Measurements from ENCODE around the gene CTCF.

Gene CTCF

GRCh38 chr16:67547423-67548264 lies 14.7 kb upstream of the CTCF start:
- in situ Hi-C loops (cut with MboI; ENCODE audit: low sequenced_read_pairs), result no loop called here

DNA sequence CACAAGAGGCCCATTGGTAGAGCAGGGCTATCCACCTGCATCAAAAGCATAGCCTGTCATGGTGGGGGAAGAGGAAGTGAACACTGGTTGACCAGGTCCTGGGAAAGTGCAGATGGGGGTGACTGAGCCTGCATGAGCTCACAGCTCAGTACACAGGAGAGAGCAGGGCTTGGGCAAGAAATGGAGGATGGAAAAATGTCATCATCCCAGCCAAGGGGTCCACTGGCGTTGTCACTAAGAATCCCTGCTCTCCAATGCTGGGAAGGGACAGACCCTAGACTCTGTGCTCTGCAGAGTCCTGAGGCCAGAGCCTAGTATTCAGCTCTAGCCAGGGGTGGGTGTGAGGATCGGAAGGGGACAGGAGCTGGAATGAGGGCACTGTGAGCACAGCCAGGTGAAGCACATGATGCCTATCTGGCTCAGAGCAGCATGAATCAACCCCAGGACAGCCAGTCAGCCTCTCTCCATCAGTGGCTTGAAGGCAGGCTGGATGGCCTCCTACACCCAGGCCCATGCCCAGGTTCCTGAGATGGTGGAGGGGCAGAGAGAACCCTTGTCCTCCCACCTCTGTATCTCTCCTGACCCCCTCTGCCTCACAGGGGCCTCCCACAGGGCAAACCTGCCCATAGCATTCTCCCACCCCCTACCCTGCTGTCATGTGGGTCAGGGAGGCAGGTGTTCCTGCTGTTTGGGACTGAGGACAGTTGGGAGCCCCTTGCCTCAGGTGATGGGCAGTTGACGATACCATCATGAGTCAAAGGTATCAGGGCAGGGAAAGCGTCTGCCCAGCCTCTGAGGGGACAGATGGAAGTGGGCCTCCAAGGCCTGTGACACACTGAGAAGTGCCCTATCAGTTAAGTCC lies 13.8 kb upstream of the CTCF start:
- in situ Hi-C loops (cut with MboI; ENCODE audit: low sequenced_read_pairs), result no loop called here

DNA sequence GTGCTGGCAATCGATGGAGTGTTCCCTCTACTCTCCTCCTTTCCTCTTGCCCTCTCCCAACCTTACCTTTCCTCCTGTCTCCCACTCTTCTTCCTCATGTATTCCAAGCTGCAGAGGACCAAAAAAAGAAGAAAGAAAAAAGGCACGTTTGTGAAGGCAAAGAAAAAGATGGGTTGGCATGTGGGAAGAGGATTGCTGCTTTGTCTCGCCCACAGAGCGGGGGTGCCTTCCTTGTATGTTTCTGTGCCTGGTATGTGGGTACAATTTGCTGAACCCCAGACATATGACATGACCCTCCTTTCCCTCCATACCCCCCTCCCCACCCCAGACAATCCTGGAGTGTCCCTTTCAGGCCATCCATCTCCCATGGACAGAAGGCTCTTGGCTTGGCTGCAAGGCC lies 13.1 kb upstream of the CTCF start:
- in situ Hi-C loops (cut with MboI; ENCODE audit: low sequenced_read_pairs), result no loop called here

GRCh38 chr16:67549936-67550335 lies 12.4 kb upstream of the CTCF start:
- in situ Hi-C loops (cut with MboI; ENCODE audit: low sequenced_read_pairs), result no loop called here

DNA sequence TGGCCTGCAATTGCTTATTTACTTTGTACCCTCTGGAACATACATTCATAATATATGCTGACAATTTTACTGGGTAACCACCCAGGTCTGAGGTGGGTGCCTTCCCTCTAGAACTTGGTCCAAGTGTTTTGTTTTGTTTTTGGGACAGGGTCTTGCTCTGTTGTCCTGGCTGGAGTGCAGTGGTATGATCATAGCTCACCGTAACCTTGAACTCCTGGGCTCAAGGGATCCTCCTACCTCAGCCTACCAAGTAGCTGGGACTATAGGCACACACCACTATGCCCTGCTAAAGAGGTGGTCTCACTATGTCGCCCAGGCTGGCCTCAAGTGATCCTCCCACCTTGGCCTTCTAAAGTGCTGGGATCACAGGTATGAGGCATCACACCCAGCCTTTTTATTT lies 11.2 kb upstream of the CTCF start:
- in situ Hi-C loops (cut with MboI; ENCODE audit: low sequenced_read_pairs), result no loop called here

DNA sequence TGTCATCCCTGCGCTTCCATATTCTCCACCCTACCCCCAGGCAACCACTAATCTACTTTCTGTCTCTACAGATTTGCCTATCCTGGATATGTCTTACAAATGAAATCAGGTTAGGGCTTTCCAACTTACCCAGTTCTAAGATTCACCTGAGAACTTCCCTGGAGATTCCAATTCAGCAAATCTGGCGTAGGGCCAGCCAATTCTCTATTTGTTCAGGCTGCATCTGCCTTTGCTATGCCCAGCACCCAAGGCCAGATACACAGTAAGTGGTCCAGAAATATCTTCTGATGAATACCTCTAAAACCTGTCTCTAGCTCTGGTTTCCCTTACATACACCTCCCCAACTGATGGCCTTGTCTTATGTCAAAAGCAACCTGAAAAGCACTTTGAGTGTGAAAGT lies 10.4 kb upstream of the CTCF start:
- in situ Hi-C loops (cut with MboI; ENCODE audit: low sequenced_read_pairs), result no loop called here

DNA sequence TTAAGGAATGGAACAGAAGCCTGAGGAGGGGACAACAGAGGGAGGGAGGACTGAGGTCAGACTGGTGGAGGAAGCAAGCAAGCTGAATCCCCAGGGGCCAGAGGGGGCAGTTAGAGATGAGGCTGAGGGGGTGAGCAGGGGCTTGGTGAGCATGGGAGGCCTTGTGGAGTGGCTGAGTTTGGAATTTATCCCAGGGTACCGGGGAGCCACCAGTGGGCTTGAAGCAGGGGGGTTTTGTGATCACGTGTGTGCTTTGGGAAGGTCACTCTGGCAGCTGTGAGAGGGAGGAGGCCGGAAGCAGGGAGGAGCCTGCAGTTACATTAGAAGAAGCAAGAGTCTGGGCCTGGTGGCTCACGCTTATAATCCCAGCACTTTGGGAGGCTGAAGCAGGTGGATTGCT lies 9.8 kb upstream of the CTCF start:
- in situ Hi-C loops (cut with MboI; ENCODE audit: low sequenced_read_pairs), result no loop called here

DNA sequence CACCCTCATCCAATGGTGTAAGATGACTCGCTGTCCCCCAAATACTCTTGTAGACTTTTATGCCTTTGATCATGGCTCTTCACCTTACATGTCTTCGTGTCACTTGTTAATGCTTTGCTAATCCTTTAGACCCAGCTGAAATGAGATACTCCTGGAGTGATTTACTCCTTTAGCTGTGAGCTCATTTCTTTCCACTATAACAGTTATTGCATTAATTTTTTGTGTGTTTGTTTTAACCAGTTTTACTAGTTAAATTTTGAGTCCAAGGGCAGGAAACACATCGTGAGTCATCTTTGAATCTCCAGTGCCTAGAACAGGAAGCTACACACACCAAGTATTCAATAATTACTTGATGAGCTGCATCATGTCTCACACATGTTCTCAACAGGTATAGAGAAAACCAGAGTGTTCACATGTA lies 6.5 kb upstream of the CTCF start:
- in situ Hi-C loops (cut with MboI; ENCODE audit: low sequenced_read_pairs), result no loop called here

GRCh38 chr16:67558859-67559258 lies 3.5 kb upstream of the CTCF start:
- in situ Hi-C loops (cut with MboI; ENCODE audit: low sequenced_read_pairs), result no loop called here

DNA sequence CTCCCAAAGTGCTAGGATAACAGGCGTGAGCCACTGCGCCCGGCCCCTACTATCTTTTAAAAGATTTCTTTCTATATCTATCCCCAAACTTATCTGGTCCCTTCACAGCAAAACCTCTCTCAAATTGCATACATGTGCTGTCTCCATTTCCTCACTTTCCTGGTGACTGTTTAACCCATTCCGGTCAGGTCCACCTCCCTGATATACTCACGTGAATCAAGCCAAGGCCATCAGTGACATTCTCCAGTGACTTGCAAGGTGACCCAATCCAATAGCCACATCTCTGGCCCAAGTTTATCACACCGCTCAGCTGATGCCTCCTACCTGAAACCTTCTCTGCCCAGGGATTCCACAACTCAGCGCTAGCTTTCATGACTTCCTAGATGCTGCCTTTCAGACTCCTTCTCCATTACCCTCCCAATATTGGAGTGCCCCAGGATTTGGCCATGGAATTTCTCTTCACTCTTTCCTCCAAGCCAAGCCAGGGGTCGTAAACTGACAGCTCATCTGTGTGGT lies 1.4 kb upstream of the CTCF start:
- in situ Hi-C loops (cut with MboI; ENCODE audit: low sequenced_read_pairs), result no loop called here

DNA sequence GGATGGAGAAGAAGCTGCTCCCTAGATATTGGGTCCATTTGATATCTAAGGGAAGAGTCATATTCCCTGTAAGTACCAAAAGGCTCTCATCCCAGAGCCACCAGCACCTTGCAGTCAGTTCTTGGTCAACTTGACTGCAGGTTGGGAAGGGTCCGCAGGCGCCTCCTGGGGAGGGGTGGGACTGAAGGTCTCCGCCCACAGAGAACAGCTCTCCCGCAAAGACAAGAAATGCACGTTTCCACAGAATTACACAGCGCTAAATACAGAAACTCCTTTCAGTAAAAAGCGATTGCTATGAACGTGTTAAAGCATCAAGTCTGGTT lies 864 bp upstream of the CTCF start:
- in situ Hi-C loops (cut with MboI; ENCODE audit: low sequenced_read_pairs), result no loop called here

DNA sequence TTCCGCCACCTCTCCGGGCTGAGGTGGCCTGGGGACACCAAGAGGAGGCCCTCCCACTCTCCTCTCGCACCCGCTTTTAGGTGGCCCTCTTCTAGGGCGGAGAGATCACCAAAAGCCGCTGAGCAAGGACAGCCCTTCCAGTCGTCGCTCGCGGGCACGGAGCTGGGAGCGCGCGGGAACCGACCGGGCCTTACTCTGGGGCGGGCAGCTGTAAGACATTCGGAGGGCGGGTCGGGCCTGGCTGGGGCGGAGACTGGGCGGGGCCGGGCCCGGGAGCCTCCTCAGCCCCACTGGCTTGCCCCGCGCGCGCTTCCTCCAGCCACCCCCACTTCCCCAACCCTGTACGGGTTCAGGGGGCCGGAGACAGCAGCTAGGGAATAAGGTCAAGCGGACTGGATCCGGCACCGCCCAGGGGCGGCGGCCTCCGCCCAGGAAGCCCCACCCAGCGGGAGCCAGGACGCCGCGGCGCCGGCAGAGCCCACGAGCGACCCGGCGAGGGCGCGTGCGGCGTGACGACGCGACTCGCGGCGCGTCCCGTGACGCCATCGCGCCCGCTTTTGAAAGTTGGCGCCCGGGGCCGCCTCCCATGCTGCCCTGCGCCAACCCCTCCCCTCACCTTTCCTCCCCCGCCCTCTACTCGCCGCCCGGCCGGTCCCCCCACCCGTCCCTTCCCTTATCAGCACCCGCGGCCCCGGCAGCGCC lies 351 bp upstream of the CTCF start:
- in situ Hi-C loops (cut with MboI; ENCODE audit: low sequenced_read_pairs), result no loop called here

DNA sequence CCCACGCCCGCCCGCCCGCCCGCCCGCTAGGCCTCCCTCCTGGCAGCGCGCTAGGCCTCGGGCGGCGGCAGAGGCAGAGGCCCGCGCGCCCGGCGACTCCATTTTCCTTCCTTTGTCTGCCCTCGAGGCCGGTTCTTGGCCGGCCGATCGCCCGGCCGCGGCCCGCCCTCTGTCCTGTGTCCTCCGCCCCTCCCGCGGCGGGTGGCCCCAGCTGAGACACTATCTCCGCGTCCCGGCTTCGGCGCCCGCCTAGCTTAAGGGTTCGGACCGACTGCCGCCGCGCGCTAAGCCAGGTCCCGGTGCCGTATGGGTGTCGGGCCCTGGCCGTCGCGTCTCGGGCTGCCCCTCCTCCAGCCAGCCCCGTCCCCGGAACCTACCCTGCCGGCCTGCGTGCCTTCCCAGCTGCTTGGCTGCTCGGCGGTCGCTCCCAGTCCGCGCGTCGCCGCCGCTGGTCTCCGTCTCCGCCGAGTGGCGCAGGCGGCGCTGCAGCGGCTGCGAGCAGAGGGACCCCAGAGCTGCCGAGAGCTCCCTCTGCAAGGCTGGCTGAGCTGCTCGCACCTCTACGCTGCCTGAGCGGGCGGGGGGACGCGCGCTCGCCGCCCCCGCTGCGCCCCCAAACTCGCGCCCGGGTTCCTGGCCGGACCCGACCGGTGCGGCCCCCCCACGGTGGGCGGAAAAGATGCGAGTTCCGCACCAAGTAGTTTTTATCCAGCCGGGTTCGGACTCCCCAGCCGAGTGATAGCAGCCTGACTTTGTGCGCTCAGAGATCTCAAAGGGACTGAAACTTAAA lies 787 bp downstream of the CTCF start:
- in situ Hi-C loops (cut with MboI; ENCODE audit: low sequenced_read_pairs), result no loop called here

DNA sequence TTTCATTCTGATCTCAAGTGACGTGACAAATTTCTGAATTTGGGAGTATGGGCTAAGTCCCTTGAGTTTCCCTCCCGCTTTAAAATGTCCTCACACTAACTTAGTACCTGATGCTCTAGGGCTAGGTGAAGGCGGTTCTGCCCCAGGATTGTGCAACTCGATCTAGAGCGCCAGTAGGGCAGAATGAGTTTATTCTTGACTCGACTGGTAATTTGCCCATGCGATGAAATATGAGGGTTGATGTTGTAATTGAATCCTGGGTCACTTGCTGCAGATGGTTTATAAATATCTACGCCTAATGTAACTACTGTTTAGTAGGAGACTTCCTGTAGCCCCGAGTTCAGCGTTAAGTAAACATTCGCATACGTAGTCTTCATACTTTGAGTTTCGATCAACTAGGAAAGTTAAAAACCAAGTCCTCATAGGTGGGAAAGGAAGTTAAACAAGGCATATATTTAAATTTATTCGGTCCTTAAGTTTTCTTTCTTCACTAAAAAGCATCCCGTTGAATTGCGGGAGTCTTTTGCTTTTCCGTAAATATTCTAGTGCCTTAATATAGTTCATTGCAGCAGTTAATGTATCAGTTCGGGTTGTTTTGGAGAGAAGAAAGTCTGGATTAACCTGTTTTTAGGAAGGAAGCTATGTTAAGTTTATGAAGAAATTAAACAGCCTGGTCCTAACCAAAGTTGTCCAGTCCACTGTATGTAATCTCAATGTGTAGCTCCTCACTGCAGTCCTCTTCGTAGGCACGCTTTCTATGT lies 1.6 kb downstream of the CTCF start:
- in situ Hi-C loops (cut with MboI; ENCODE audit: low sequenced_read_pairs), result no loop called here

DNA sequence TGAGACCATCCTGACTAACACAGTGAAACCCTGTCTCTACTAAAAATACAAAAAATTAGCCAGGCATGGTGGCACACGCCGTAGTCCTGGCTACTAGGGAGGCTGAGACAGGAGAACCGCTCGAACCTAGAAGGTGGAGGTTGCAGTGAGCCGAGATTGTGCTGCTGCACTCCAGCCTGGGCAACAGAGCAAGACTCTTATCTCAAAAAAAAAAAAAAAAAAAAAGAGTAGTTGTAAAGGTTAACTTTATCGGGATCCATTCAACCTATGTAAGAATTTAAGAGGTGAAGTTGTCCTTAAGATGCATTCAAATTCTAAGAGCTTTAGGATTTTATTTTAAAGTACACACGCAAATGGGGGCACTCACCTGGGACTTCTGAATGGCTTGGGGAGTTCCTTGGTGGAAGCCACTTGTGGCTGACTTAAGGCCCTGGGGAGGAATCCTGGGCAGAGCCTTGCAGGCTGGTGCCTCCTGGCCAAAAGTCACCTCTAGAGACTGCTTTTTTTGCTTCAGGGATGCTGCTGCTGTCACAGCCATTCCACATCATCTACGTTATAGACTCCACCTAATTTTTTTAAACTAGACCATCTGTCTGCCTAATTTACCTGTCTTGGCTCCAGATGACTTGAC lies 3.3 kb downstream of the CTCF start:
- in situ Hi-C loops (cut with MboI; ENCODE audit: low sequenced_read_pairs), result no loop called here

DNA sequence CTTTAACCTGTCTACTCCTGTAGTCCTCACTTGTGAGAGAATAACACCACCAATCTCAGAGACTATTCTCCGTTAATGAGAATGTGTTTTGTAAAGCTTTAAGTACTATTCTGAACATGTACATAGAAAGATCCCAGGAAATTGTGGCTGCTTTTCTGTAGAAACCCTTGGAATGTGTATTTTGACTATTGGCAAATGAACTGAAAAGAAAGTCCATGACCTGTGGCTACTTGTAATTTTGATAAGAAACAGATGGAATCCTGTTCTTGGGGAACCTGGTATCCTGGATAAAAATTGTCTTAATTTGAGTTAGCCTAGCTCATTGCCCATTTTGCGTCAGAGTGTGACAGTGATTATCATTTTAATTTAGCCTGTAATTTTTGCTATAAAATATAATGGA lies 9.1 kb downstream of the CTCF start:
- in situ Hi-C loops (cut with MboI; ENCODE audit: low sequenced_read_pairs), result no loop called here

DNA sequence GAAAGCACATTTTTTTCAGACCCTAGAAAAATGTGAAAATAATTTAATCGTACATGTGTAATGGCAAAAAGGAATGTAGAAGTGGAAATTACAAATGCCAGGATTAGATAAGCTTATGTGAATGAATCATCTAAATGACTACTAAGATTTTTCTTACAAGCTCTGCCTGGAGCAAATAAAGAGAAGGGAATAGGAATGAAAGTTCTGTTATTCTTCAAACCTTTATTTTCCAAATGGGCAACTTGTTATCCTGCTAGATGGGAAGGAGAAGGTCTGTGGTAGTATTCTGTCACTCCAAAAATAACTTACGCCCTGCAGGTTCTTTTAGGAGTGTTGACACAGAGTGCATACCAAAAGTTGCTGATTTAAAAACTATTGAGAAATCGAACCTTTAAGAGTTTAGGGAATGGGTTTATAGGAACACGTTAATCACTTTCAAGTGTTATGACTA lies 9.7 kb downstream of the CTCF start:
- in situ Hi-C loops (cut with MboI; ENCODE audit: low sequenced_read_pairs), result no loop called here

DNA sequence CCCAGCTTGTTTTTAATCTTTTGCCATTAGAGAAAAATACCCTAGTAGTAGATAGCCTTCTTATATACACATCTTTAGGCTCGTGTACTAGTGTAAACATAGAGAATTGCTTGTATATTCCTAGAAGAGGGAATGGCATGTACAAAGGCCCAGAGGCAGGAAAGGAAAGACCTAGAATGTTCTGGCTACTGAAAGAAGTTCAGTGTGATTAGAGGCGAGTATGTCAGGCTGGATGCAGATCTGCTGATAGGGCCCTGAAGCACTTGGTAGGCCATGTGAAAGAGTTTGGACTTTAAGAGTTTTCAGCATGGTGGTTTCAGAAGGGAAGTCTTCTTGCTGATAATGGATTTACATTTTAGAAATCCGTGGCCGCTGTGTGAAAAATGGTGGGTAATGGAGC lies 17.4 kb downstream of the CTCF start:
- in situ Hi-C loops (cut with MboI; ENCODE audit: low sequenced_read_pairs), result no loop called here

GRCh38 chr16:67580202-67580601 lies 17.9 kb downstream of the CTCF start:
- in situ Hi-C loops (cut with MboI; ENCODE audit: low sequenced_read_pairs), result no loop called here

Data from hTERT RPE-1 (cell line).